Fibroblast of peridontal ligament (primary cell): ENCODE measurements around the gene ADAMTS15.

Experiments used
- DNase-seq: peaks from one replicate; pipeline ENCODE4 v3.0.0-alpha.2; 2010; ENCODE audit errors: extremely low read depth

Gene ADAMTS15

DNA sequence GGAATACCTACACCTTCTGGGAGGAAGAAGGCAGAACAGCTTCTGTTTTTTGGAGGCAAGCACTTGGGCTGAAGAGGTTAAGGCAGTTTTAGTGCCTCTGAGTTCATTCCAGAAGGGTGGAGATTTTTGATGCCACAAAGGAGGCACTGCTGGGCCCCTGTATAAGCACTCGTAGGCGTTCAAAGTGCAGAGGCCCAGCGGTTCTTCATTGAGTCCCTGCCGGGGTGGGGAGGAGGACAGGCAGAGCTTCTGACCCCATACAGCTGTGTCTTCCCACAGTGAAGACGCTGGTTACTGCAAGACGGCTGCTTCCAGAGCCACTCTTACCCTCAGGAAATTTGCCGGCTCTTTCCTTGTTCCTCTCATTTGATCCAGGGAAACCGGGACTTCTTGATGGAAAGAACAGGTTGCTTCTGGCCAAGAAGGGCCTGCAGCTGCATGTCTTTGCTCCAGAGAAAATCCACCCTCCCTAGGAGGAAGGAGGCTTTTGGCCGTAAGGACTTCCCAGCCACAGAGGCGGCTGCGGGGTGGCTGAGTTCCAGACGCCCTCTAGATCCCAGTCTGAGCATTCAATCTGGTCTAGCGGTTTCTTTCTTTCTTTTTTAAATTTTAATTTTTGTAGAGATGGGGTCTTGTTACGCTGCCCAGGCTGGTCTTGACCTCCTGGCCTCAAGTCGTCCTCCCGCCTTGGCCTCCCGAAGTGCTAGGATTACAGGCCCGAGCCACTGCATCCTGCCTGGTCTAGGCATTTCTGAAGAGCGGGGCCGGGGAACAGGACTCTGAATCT is 9.4 kb downstream of the ADAMTS15 start:
- DNase-seq: no peak

DNA sequence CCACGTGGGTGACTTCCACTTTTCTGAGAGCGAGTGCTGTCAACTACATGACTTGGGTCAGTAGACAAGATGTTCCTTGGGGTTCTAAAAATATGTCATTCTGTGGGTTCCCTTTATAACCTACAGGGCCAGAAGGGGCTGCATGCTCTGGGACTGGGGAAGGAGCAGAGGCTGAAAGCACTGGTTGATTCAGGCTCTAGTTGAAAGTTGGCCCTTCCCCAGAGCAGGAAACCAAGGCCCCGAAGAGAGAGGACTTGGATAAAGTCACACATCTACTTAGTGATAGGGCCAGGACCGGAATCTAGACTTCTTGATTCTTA is 9.9 kb downstream of the ADAMTS15 start:
- no peak for DNase-seq

DNA sequence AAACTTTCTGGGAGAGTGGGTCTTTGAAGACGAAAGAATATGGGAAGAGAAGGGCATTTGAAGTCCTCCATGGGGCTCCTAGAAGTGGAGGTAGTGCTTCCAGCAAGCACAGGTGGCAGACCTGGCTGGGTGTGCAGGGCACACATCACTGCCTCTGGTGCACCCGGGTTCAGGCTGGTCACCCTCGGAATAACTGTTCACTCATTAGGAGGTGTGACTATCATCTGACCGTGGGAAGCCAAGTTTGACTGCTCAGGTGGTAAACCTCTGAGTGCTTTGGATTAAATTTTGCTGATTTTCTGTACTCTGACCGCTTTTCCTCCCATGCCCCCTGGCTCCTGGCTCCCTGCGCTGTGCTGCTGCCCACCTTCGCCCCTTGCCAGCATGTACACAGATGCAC is 11.1 kb downstream of the ADAMTS15 start:
- no peak for DNase-seq

DNA sequence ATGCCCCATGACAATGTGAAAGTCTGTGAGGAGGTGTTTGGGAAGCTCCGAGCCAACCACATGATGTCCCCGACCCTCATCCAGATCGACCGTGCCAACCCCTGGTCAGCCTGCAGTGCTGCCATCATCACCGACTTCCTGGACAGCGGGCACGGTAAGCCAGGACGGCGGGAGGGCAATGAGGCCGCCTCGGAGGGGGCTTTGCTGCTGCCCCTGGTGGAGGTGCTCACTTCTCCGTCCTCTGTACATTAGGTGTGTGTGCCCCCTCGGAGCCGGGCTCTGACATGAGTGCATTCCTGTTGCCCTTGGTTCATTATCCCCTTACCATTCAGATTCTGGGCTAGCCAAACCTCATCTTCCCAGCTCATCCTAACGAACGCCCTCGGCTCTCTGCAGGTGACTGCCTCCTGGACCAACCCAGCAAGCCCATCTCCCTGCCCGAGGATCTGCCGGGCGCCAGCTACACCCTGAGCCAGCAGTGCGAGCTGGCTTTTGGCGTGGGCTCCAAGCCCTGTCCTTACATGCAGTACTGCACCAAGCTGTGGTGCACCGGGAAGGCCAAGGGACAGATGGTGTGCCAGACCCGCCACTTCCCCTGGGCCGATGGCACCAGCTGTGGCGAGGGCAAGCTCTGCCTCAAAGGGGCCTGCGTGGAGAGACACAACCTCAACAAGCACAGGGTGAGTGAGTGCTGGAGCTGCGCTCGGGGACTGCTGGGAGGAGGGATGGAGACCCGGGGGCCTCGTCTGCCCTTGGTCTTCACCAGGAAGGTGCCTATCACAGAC is 13.8 kb downstream of the ADAMTS15 start:
- DNase-seq: no peak

GRCh38 chr11:130462931-130463330 is 14.5 kb downstream of the ADAMTS15 start:
- no peak for DNase-seq

DNA sequence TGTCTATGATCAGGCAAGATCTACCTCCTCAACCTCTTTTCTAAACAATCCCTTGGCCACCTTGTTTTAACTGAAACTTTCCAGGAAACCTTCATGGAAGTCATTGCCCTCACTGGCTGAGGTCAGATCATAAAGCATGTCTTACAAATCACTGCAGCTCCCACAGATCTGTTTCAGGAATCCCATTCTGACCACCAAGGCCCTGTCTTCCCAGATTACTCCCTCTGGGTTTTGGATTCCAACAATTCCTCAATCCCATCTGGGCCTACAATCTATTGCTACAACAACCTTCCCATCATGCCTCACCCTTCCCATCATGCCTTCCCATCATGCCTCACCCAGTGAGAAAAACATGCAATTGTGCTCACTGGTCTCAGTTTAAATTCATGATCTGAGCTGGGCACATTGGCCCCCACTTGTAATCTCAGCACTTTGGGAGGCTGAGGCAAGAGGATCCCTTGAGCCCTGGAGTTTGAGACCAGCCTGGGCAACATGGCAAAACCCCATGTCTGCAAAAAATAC is 15.9 kb downstream of the ADAMTS15 start:
- peak; percentile 66 for DNase-seq

DNA sequence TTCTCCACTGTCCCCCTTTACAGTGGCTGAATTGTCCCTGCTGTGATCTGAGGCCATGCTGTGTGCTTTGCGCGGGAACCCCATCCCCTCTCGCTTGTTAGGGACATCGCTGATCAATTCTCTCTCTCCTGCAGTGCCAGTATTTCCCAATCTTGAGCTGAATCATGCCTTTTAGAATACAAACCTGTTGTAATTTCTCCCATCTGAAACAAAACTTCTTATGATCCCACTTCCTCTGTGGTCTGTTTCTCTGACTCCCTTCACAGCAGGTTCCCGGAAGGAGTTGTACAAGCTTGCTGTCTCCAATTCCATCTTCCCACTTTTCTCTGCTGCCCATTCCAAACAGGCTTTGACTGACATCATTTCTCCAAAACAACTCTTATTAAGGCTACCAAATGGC is 16.8 kb downstream of the ADAMTS15 start:
- peak; percentile 25 for DNase-seq

GRCh38 chr11:130467116-130467900 is 18.9 kb downstream of the ADAMTS15 start:
- no peak for DNase-seq

DNA sequence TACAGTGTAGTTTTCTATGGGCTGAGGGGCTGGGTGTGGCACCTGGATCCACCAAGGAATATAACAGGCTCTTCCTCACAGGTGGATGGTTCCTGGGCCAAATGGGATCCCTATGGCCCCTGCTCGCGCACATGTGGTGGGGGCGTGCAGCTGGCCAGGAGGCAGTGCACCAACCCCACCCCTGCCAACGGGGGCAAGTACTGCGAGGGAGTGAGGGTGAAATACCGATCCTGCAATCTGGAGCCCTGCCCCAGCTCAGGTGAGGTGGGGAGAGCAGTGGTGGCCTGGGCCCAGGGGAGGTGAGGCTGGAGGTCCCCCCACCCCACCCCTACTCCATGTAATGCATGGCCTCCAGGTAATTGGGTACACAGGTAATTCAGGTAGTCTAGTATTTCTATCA is 20.7 kb downstream of the ADAMTS15 start:
- DNase-seq: no peak

GRCh38 chr11:130470832-130471706 is 22.6 kb downstream of the ADAMTS15 start:
- DNase-seq: no peak

GRCh38 chr11:130471731-130472433 is 23.4 kb downstream of the ADAMTS15 start:
- DNase-seq: no peak

DNA sequence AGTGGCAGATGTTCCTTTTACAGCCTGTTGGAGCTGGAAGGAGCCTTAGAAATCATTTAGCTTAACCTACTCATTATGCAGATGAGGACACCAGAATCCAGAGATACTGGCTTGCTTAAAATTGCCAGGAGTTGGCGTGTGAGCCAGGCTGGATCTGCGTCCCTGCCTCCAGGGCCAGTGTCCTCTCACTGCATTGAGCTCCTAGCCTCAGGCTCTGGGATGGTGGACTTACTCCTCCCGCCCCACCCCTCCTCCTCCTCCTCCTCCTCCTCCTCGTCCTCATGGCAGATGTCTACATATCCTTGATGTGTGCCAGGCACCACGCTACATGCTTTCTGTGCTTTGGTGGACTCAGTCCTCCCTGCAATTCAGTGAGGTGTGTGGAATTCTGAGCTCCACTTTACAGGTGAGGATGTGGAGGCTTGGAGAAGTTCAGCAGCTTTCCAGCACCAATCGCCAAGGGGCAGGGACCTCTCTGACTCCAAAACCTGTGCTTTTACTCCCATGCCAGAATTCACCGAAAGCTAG is 24.1 kb downstream of the ADAMTS15 start:
- no peak for DNase-seq

- DNase-seq: no peak
These were observed 24.8 kb downstream of the ADAMTS15 start for GRCh38 chr11:130473056-130473794.

DNA sequence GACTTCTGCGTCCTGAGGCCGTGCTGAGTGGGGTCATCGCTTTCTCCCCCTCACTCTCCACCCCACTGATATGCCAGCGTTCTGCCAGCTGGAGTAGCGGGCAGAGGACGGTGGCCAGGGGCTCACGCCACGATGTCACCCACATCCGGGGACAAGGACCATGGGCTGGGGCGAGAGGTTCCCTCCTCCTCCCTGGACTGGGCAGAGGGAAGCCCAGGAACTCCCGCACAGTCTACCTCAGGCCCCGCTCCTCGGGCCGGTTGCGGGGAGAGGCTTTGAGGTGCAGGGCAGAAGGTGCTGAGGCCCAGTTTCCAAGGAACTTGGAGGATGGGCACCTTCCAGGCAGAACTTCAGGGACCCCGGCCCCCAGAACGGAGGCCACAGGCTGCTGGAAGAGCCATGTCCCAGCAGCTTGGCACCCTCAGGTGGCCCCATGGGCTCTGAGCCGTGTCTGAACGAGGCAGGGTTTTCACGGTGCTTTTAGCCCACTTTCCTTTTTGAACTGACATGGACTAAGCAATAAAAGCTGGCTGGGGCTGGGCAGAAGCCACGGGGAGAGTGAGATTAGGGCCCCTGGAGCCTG is 25.4 kb downstream of the ADAMTS15 start:
- DNase-seq: no peak

GRCh38 chr11:130474637-130475400 is 26.4 kb downstream of the ADAMTS15 start:
- no peak for DNase-seq

DNA sequence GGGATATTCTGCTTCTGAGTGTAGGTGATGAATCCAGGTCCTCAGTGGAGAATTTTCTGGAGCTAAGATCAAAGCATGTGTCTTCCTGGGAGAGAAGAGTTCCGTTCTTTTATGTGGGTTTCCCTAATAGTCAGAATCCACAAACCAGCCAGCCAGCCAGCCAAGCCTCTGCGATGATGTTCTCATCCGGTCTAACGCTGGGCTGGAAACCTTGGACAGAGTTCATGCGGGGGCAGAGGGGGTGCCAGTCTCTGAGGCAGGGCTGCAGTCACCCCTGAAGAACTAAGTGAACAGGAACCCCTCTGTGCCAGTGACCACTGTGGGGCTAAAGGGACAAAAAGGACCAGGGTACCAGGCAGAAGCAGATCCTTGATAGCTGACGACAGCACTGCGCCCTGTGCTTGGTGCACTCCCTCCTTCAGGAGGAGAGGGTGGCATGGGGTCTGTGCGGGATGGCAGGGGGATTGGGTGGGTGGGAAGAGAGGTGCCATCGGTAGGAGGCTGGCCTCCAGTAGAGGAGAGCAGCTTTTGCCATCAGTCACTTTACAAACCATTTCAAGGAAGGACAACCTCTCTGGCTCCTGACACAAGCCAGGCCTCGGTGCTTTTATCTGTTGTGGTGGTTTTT is 27.1 kb downstream of the ADAMTS15 start:
- no peak for DNase-seq

DNA sequence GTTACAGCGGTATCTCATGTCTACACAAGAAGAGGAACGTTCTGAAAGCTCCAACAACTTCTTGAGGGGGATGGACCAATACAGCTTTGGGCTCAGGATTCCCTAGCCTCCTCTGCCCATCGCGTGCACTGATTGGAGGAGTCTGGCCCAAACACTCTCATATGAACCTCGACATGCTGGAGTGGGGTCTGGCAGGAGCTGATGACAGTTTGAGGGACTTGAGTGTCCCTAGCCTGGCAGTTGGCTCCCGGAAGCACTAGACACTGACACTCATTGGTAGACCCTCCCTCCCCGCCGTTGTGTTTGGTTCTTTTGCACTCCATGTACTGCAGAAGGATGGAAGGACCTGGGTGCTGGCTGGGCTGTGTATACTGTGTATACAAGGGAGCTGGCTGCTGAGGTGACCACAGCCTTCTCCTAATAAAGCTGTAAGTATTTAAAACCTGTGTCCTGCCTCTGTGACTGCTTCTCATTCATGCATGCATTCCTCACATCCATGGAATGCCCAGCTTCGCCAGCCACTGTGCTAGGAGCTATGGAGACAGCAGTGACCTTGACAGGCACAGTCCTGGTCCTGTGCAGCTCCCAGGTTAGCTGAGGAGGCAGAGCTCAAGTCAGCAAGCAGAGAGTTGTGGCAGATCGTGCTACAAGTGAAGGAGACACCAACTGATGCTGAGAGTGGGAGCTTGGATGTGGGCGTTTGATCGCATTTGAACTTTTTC is 27.9 kb downstream of the ADAMTS15 start:
- no peak for DNase-seq
